Fibroblast of lung (primary cell): ENCODE data around the gene CHRND.

Experiments
- CTCF ChIP-seq, 2 donors: IDR thresholded peaks in 1 of 2; conservative IDR thresholded peaks in 1 of 2; 1 replicate in 1 of 2; 2 replicates in 1 of 2; pipeline ENCODE4 v1.5.1; 2011 to 2012; ENCODE audit warnings: low read length in 2 of 2, control low read depth in 1 of 2, inconsistent platforms in 1 of 2, low read depth in 1 of 2, mild to moderate bottlenecking in 1 of 2
- EZH2 ChIP-seq: IDR thresholded peaks from 2 replicates; pipeline ENCODE4 v1.5.1; 2012; ENCODE audit warnings: low read length, control low read depth, mild to moderate bottlenecking; ENCODE audit errors: missing control alignments

- no peak for TF ChIP-seq CTCF (conservative IDR thresholded peaks at IDR 0.05 in 1 of 2, IDR thresholded peaks at IDR 0.05 in 1 of 2; ENCODE audit: low read depth in 1 of 2, low read length in 2 of 2)
- TF ChIP-seq EZH2 = no peak
Measured at GRCh38 chr2:232492236-232492848, 33.6 kb upstream of the CHRND start.
